Peyer's patch (tissue), 4 donors: ENCODE measurements around the gene CLCNKA.

Experiments
- CTCF ChIP-seq, 6 experiments: fragments of 450-650 bp in 4 of 6; fragments of 200-600 bp in 2 of 6; sonication (generic) in 1 of 6; IDR thresholded peaks; one replicate each; pipeline ENCODE4 v1.5.1; 2017 to 2019; ENCODE audit warnings: antibody characterized with exemption in 6 of 6, mild to moderate bottlenecking in 3 of 6, moderate library complexity in 1 of 6
- POLR2A ChIP-seq, 2 donors: fragments of 450-650 bp; IDR thresholded peaks; one replicate each; pipeline ENCODE4 v1.5.1; 2017; ENCODE audit warnings: antibody characterized with exemption in 2 of 2, mild to moderate bottlenecking in 2 of 2, moderate library complexity in 2 of 2

DNA sequence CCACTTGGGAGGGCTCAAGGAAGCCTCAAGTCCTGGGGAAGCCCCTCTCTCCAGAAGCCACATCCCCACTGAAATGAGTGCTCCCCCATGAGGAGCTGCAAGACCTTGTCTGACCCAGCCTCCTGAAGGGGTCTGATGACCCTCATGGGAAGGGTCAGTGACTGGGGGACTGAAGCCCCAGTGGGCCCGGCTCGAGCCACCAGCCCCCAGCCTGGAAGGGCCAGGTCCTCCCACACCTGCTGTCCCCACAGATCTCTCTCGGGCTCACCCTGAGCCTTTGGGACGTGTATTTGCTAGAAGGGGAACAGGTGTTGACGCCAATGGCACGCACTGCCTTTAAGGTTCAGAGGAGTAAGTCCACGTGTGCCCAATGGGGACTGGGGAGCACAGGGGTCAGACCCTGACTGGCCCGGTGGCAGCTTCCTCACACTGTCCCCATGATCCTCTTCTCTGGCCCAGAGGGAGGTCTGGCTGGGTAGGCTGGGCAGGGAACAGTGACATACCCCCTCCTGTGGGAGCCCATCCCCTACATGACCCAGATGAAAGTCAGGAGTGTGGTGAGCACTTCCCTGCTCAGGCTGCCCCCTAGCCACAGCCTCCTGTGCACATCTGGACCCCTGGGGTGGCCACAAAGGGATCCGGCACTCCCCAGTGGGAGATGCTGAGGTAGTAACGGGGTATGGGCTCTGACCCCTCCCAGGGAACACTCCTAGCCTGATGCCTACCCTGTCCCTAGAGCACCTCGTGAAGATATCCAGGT lies 30.2 kb upstream of the CLCNKA start:
- TF ChIP-seq CTCF (IDR thresholded peaks at IDR 0.05) (no peak), POLR2A (IDR thresholded peaks at IDR 0.05) (no peak)
